ENCODE results near the gene PDGFC.

Gene PDGFC

DNA sequence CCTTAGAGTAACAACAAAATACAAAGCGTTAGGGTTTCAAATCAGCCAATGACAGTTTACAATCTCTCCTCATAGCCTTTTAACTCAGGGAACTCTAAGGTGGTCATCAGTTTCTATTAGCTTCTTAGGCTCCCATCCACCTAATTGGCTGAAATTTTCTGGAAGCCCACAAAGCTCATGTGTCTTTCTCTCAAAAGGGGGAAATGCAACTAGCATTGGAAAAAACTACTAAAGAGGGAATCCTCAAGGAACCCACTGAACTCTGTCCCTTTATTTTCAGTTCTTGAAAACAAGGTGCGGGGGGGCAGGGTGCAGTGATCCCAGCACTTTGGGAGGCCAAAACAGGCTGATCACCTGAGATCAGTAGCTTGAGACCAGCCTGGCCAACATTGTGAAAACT, 56.4 kb downstream of the PDGFC start:
- H3K9ac ChIP-seq (ENCODE audit: low read length), result no peak overlapping the region
- H3K27ac ChIP-seq (ENCODE audit: low read length), result no peak overlapping the region
- no peak for DNase-seq
- no peak overlapping the region for H3K4me3 ChIP-seq (ENCODE audit: low read length)
- H4K20me1 ChIP-seq (ENCODE audit: insufficient read depth, low read length), result no peaks in the 10 kb centered on the region
- H3K9me2 ChIP-seq (replicated peaks; ENCODE audit: insufficient read depth, low read length), result no peaks in the 10 kb centered on the region
- H2AFZ ChIP-seq (ENCODE audit: low read length), result no peak overlapping the region
- H3K4me2 ChIP-seq (ENCODE audit: low read depth, low read length), result no peak overlapping the region
- TF ChIP-seq, protein P1, sequence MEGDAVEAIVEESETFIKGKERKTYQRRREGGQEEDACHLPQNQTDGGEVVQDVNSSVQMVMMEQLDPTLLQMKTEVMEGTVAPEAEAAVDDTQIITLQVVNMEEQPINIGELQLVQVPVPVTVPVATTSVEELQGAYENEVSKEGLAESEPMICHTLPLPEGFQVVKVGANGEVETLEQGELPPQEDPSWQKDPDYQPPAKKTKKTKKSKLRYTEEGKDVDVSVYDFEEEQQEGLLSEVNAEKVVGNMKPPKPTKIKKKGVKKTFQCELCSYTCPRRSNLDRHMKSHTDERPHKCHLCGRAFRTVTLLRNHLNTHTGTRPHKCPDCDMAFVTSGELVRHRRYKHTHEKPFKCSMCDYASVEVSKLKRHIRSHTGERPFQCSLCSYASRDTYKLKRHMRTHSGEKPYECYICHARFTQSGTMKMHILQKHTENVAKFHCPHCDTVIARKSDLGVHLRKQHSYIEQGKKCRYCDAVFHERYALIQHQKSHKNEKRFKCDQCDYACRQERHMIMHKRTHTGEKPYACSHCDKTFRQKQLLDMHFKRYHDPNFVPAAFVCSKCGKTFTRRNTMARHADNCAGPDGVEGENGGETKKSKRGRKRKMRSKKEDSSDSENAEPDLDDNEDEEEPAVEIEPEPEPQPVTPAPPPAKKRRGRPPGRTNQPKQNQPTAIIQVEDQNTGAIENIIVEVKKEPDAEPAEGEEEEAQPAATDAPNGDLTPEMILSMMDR (IDR thresholded peaks at IDR 0.05; ENCODE audit: low read length), result no peak
- TF ChIP-seq EZH2phosphoT487 (IDR thresholded peaks at IDR 0.05; ENCODE audit: low read length) (no peak), EZH2 (optimal IDR thresholded peaks at IDR 0.05; ENCODE audit: low read depth, low read length) (no peak)
- no peaks in the 10 kb centered on the region for H3K27me3 ChIP-seq (replicated peaks; ENCODE audit: insufficient read depth, low read length)
- no peaks in the 10 kb centered on the region for H3K9me3 ChIP-seq (replicated peaks; ENCODE audit: insufficient read depth, low read length)
- H3K36me3 ChIP-seq (replicated peaks; ENCODE audit: insufficient read depth, low read length), result no peaks in the 10 kb centered on the region
- no peaks in the 10 kb centered on the region for H3K4me1 ChIP-seq (ENCODE audit: low read length)
- no peaks in the 10 kb centered on the region for H3K79me2 ChIP-seq (ENCODE audit: low read length)
- no peaks in the 10 kb centered on the region for H3F3A ChIP-seq (ENCODE audit: insufficient read depth, low read length)

DNA sequence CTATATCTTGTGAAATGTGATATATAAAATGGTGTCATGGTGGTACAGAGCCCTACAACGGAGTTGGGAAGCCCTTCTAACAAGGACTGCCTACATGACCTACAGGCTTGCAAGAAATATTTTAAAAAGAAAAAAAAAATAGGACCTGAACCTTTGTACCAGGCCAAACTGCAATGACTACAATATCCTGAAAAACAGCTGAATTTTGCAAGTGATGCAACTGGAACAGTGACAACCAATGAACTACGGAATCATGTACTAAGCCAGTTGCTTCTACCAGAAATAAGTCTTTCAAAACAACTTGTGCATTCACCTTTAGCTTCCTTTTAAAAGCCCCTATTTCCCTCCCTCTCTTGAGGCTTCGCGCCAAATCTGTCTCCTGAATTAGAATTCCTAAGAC, 58.4 kb downstream of the PDGFC start:
- no peak overlapping the region for H3K27ac ChIP-seq (ENCODE audit: low read length)
- no peaks in the 10 kb centered on the region for H3K9me2 ChIP-seq (replicated peaks; ENCODE audit: insufficient read depth, low read length)
- H3K79me2 ChIP-seq (ENCODE audit: low read length), result no peaks in the 10 kb centered on the region
- no peaks in the 10 kb centered on the region for H3F3A ChIP-seq (ENCODE audit: insufficient read depth, low read length)
- H3K4me3 ChIP-seq (ENCODE audit: low read length), result no peak overlapping the region
- no peaks in the 10 kb centered on the region for H3K9me3 ChIP-seq (replicated peaks; ENCODE audit: insufficient read depth, low read length)
- H3K4me1 ChIP-seq (ENCODE audit: low read length), result no peaks in the 10 kb centered on the region
- H3K27me3 ChIP-seq (replicated peaks; ENCODE audit: insufficient read depth, low read length), result no peaks in the 10 kb centered on the region
- no peaks in the 10 kb centered on the region for H4K20me1 ChIP-seq (ENCODE audit: insufficient read depth, low read length)
- no peak overlapping the region for H3K9ac ChIP-seq (ENCODE audit: low read length)
- DNase-seq, result no peak
- no peak overlapping the region for H2AFZ ChIP-seq (ENCODE audit: low read length)
- no peaks in the 10 kb centered on the region for H3K36me3 ChIP-seq (replicated peaks; ENCODE audit: insufficient read depth, low read length)
- no peak overlapping the region for H3K4me2 ChIP-seq (ENCODE audit: low read depth, low read length)
- TF ChIP-seq EZH2phosphoT487 (IDR thresholded peaks at IDR 0.05; ENCODE audit: low read length) (no peak), EZH2 (optimal IDR thresholded peaks at IDR 0.05; ENCODE audit: low read depth, low read length) (no peak)
- TF ChIP-seq, protein P1 (IDR thresholded peaks at IDR 0.05; ENCODE audit: low read length), result no peak

DNA sequence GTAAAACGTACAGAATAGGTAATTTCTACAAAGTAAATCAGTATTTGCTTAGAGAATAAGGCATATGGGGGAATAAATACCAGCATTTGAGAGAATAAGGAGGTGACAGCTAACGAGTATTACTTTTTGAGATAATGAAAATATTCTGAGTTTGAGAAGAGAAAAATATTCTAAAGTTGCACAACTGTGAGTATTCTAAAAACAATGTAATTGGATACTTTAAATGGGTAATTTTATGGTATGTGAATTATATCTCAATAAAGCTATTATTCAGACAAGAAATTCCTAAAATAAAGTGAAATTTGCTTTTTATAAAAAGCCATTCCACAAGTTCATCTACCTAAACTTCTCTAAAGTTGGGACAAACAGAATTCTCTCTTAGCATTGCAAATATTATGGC, 62.6 kb downstream of the PDGFC start:
- Histone ChIP-seq H3K9me3 (replicated peaks; ENCODE audit: insufficient read depth, low read length) (no peaks in the 10 kb centered on the region), H3K4me2 (ENCODE audit: low read depth, low read length) (no peak overlapping the region), H3K27ac (ENCODE audit: low read length) (no peak overlapping the region), H3K4me3 (ENCODE audit: low read length) (no peak overlapping the region), H3K79me2 (ENCODE audit: low read length) (no peaks in the 10 kb centered on the region), H3K4me1 (ENCODE audit: low read length) (no peaks in the 10 kb centered on the region), H3F3A (ENCODE audit: insufficient read depth, low read length) (no peaks in the 10 kb centered on the region), H3K9ac (ENCODE audit: low read length) (no peak overlapping the region), H2AFZ (ENCODE audit: low read length) (no peak overlapping the region), H3K9me2 (replicated peaks; ENCODE audit: insufficient read depth, low read length) (no peaks in the 10 kb centered on the region), H3K36me3 (replicated peaks; ENCODE audit: insufficient read depth, low read length) (no peaks in the 10 kb centered on the region), H4K20me1 (ENCODE audit: insufficient read depth, low read length) (no peaks in the 10 kb centered on the region), H3K27me3 (replicated peaks; ENCODE audit: insufficient read depth, low read length) (no peaks in the 10 kb centered on the region)
- DNase-seq, result no peak
- TF ChIP-seq EZH2phosphoT487 (IDR thresholded peaks at IDR 0.05; ENCODE audit: low read length), result no peak
- TF ChIP-seq, protein P1 (IDR thresholded peaks at IDR 0.05; ENCODE audit: low read length), result no peak
- no peak for TF ChIP-seq EZH2 (optimal IDR thresholded peaks at IDR 0.05; ENCODE audit: low read depth, low read length)

All from MM.1S (cell line).